A375 (cell line): Measurements from ENCODE around the gene ALKBH5. TPM values are rescaled to one million over a fixed set of nuclear protein-coding genes. Genes with fewer than 3 reads are reported as not detected.

Experiments used
- total RNA-seq: library from RNA; depleted of rRNA; stranded (reverse); fragments of >200 nt; shearing (Covaris generic); gene quantifications from 2 replicates; pipeline ENCODE4 v1.2.3, GENCODE V29; 2014; rRNA removed

Gene ALKBH5
- 61.4 TPM in 2 replicates for total RNA-seq

GRCh38 chr17:18183334-18184142, at the start of gene ALKBH5:
ALKBH5 (plus strand) TSS chr17:18183828; CDS start chr17:18184244, 416 bp downstream.

GRCh38 chr17:18225121-18225641, 41.6 kb downstream of the ALKBH5 start, which contains the start of gene LLGL1:
LLGL1 (plus strand) TSS chr17:18225635; CDS start chr17:18225683, 48 bp downstream.

GRCh38 chr17:18258356-18259038, 74.9 kb downstream of the ALKBH5 start, which contains the start of gene FLII:
FLII (minus strand) TSS chr17:18258738; CDS start chr17:18258690, 48 bp downstream.

Other genes with a start within 250 kb of the ALKBH5 start
- gene TOM1L2, start 211.4 kb upstream of the ALKBH5 start, total RNA-seq, result 36.7 and 40.4 TPM in 2 replicates
- 2.0 and 2.9 TPM in 2 replicates for gene DRC3, start 211.0 kb upstream of the ALKBH5 start, total RNA-seq
- gene ATPAF2, start 144.7 kb upstream of the ALKBH5 start, total RNA-seq, result 27.6 and 32.7 TPM in 2 replicates
- 6.3 and 8.3 TPM in 2 replicates for gene GID4, start 144.4 kb upstream of the ALKBH5 start, total RNA-seq
- gene DRG2, start 95.9 kb upstream of the ALKBH5 start, total RNA-seq, result 55.4 and 59.4 TPM in 2 replicates
- 0.27 and 0.41 TPM in 2 replicates for gene MYO15A, start 75.1 kb upstream of the ALKBH5 start, total RNA-seq
- gene LLGL1, start 41.8 kb downstream of the ALKBH5 start, total RNA-seq, result 23.5 and 26.6 TPM in 2 replicates
- 212 and 214 TPM in 2 replicates for gene FLII, start 74.9 kb downstream of the ALKBH5 start, total RNA-seq
- gene MIEF2, start 76.8 kb downstream of the ALKBH5 start, total RNA-seq, result 8.5 and 20.4 TPM in 2 replicates
- gene TOP3A, start 131.2 kb downstream of the ALKBH5 start, total RNA-seq, result 63.3 and 65.4 TPM in 2 replicates
- 11.1 and 11.2 TPM in 2 replicates for gene SMCR8, start 131.5 kb downstream of the ALKBH5 start, total RNA-seq
- gene SHMT1, start 179.7 kb downstream of the ALKBH5 start, total RNA-seq, result 48.1 and 49.9 TPM in 2 replicates
- gene EVPLL, start 193.9 kb downstream of the ALKBH5 start, total RNA-seq, result 0.23 TPM in 1 of 2 replicates, not detected in the other